ENCODE results near the gene TRDN.

The TRDN gene

DNA sequence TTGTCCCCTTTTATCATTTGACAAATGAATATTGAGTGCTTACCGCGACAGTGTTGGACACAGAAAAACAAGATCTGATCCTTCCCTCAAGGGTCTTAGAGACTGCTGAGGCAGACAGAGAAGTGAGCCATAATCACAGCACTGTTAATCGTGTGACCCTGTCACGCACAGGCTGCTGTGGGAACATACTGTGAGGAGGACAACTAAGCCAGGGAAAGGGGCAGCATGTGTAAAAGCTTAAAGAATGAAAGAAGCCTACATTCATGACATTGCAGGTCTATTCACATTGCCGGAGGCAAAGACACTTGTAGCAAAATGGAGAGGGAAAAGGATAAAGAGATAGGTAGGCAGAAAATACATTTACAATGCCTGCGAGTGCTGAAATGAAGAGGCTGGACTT is 32.7 kb downstream of the TRDN start:
- ATAC-seq (ENCODE audit: low read depth) = no peak

DNA sequence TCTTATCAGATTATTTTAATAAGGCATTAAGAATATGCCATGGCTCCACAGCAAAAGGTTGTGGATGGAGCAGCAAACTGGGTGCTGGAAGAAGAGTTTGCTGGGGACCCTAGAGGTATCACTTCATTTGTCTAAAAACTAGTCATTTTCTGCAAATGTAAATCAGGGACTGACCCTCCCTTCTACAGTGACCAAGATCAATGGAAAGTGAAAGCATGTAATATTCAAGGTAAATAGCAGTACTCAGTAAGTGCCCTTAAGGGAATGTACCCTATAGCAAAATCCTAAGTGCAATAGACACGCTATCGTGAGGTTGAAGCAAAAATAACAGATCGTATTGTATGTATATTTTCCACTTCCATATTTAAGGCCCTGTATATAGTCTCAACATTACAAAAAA is 38.7 kb downstream of the TRDN start:
- H3K36me3 ChIP-seq (ENCODE audit: low read depth) = no peaks in the 10 kb centered on the region
- H3K27ac ChIP-seq (ENCODE audit: poor library complexity, severe bottlenecking) = no peak overlapping the region
- no peak overlapping the region for H3K4me3 ChIP-seq (ENCODE audit: severe bottlenecking)
- TF ChIP-seq, protein P1, sequence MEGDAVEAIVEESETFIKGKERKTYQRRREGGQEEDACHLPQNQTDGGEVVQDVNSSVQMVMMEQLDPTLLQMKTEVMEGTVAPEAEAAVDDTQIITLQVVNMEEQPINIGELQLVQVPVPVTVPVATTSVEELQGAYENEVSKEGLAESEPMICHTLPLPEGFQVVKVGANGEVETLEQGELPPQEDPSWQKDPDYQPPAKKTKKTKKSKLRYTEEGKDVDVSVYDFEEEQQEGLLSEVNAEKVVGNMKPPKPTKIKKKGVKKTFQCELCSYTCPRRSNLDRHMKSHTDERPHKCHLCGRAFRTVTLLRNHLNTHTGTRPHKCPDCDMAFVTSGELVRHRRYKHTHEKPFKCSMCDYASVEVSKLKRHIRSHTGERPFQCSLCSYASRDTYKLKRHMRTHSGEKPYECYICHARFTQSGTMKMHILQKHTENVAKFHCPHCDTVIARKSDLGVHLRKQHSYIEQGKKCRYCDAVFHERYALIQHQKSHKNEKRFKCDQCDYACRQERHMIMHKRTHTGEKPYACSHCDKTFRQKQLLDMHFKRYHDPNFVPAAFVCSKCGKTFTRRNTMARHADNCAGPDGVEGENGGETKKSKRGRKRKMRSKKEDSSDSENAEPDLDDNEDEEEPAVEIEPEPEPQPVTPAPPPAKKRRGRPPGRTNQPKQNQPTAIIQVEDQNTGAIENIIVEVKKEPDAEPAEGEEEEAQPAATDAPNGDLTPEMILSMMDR (IDR thresholded peaks at IDR 0.05; ENCODE audit: poor library complexity, severe bottlenecking) = no peak
- H3K27me3 ChIP-seq (ENCODE audit: insufficient read depth, poor library complexity, severe bottlenecking) = no peaks in the 10 kb centered on the region
- ATAC-seq (ENCODE audit: low read depth) (no peak), DNase-seq (ENCODE audit: low spot score) (no peak)
- H3K9me3 ChIP-seq (ENCODE audit: severe bottlenecking) = no peaks in the 10 kb centered on the region
- no peaks in the 10 kb centered on the region for H3K4me1 ChIP-seq (ENCODE audit: insufficient read depth, poor library complexity, severe bottlenecking)

More for the DNA sequence above, 32.7 kb downstream of the TRDN start:
- H3K27ac ChIP-seq (ENCODE audit: poor library complexity, severe bottlenecking) = no peak overlapping the region
- DNase-seq (ENCODE audit: low spot score) = no peak
- no peaks in the 10 kb centered on the region for H3K9me3 ChIP-seq (ENCODE audit: severe bottlenecking)
- no peak overlapping the region for H3K4me3 ChIP-seq (ENCODE audit: severe bottlenecking)
- no peaks in the 10 kb centered on the region for H3K27me3 ChIP-seq (ENCODE audit: insufficient read depth, poor library complexity, severe bottlenecking)
- no peaks in the 10 kb centered on the region for H3K36me3 ChIP-seq (ENCODE audit: low read depth)
- TF ChIP-seq, protein P1 (IDR thresholded peaks at IDR 0.05; ENCODE audit: poor library complexity, severe bottlenecking) = no peak
- no peaks in the 10 kb centered on the region for H3K4me1 ChIP-seq (ENCODE audit: insufficient read depth, poor library complexity, severe bottlenecking)

DNA sequence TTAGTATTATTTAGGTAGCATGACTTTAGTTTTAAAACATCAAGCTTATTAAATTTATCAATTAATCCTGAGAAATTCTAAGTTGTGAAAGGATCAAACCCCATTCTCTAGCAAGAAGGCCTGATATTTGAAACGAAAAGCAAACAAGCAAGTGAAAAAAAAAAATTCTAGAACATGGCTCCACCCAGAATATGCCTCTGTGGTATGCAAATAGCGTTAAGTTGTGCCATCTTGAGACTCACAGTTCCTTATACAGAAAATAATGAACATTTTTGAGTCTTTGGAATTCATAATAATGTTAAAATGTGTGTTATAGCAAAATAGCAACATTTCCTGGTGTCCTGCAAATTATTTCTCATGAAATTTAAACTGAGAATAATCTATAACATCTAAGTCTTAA is 42.0 kb downstream of the TRDN start:
- TF ChIP-seq, protein P1 (IDR thresholded peaks at IDR 0.05; ENCODE audit: poor library complexity, severe bottlenecking) = no peak
- Histone ChIP-seq H3K9me3 (ENCODE audit: severe bottlenecking) (no peaks in the 10 kb centered on the region), H3K4me3 (ENCODE audit: severe bottlenecking) (no peak overlapping the region), H3K4me1 (ENCODE audit: insufficient read depth, poor library complexity, severe bottlenecking) (no peaks in the 10 kb centered on the region), H3K27ac (ENCODE audit: poor library complexity, severe bottlenecking) (no peak overlapping the region), H3K27me3 (ENCODE audit: insufficient read depth, poor library complexity, severe bottlenecking) (no peaks in the 10 kb centered on the region), H3K36me3 (ENCODE audit: low read depth) (no peaks in the 10 kb centered on the region)
- DNase-seq (ENCODE audit: low spot score) = no peak
- no peak for ATAC-seq (ENCODE audit: low read depth)

DNA sequence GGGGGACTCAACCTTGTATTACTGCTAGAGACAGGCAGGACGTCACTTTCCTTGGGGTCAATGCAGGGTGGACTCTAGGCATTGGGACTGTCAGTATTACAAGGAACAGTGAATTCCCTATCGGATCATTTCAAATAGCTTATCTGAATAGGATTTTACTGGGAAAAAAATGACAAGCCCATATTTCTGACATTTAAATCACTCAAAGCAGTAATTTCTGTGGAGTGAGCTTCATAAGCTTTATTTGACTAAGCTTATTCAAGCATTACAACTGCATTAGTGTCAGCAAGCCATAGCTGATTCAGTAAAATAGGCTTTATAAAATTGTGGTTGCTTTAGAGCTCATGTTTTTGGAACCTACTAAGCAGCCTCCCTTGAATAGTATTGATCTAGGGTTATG is 44.3 kb downstream of the TRDN start:
- TF ChIP-seq, protein P1 (IDR thresholded peaks at IDR 0.05; ENCODE audit: poor library complexity, severe bottlenecking) = no peak
- DNase-seq (ENCODE audit: low spot score) (no peak), ATAC-seq (ENCODE audit: low read depth) (no peak)
- no peaks in the 10 kb centered on the region for H3K4me1 ChIP-seq (ENCODE audit: insufficient read depth, poor library complexity, severe bottlenecking)
- H3K27ac ChIP-seq (ENCODE audit: poor library complexity, severe bottlenecking) = no peak overlapping the region
- H3K9me3 ChIP-seq (ENCODE audit: severe bottlenecking) = no peaks in the 10 kb centered on the region
- no peak overlapping the region for H3K4me3 ChIP-seq (ENCODE audit: severe bottlenecking)
- no peaks in the 10 kb centered on the region for H3K27me3 ChIP-seq (ENCODE audit: insufficient read depth, poor library complexity, severe bottlenecking)
- H3K36me3 ChIP-seq (ENCODE audit: low read depth) = no peaks in the 10 kb centered on the region

DNA sequence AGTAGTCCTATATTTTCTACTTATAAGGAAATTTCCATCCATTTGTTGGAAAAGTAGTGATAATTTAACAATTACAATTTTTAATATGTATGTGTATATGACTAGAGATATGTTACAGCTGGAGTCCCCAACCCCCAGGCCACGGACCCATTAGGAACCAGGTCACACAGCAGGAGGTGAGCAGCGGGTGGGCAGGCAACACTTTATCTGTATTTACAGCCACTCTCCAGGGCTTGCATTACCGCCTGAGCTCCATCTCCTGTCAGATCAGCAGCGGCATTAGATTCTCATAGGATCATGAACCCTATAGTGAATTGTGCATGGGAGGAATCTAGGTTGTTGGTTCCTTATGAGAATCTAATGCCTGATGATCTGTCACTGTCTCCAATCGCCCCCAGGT is 46.8 kb downstream of the TRDN start:
- no peak overlapping the region for H3K27ac ChIP-seq (ENCODE audit: poor library complexity, severe bottlenecking)
- no peaks in the 10 kb centered on the region for H3K9me3 ChIP-seq (ENCODE audit: severe bottlenecking)
- H3K4me3 ChIP-seq (ENCODE audit: severe bottlenecking) = no peak overlapping the region
- no peaks in the 10 kb centered on the region for H3K4me1 ChIP-seq (ENCODE audit: insufficient read depth, poor library complexity, severe bottlenecking)
- no peaks in the 10 kb centered on the region for H3K27me3 ChIP-seq (ENCODE audit: insufficient read depth, poor library complexity, severe bottlenecking)
- DNase-seq (ENCODE audit: low spot score) = no peak
- TF ChIP-seq, protein P1 (IDR thresholded peaks at IDR 0.05; ENCODE audit: poor library complexity, severe bottlenecking) = no peak
- H3K36me3 ChIP-seq (ENCODE audit: low read depth) = no peaks in the 10 kb centered on the region
- ATAC-seq (ENCODE audit: low read depth) = no peak
